ENCODE measurements around the gene USP8. TPM values are rescaled to one million over a fixed set of nuclear protein-coding genes. Genes with fewer than 3 reads are reported as not detected.
"Not testable (repeated sequence)": the region's sequence is repeated elsewhere in the genome, so short reads cannot be mapped to it uniquely, and the experiment has no call there.

The USP8 gene
- total and polyA plus RNA-seq, 5 donors = 23.9 to 49.0 (median 43.4) TPM

DNA sequence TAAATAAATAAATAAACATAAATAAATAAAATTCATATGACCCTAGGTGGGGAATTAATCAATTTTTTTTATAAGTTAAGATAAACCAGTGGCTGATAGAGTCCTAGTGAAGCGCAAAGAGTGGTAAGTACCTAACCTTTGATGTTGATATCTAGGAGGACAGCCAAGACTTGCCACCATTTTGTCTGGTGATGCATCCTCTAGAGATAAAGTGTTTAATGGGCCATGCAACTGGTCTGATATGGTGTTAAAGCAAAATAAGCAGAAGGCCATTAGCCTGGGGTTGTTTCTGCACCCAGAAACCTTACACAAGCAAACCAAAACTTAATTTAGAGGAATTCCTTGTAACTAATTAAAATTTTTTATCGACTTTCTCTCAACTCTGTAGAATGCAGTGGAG, 9.6 kb upstream of the USP8 start:
- DNase-seq (no peak), ATAC-seq (no peak)
- Histone ChIP-seq H3K27ac (ENCODE audit: low read length) (no peak overlapping the region), H3K4me3 (ENCODE audit: low read length) (no peak overlapping the region), H3K4me1 (ENCODE audit: control insufficient read depth, insufficient read depth, low read length) (no peaks in the 10 kb centered on the region), H3K27me3 (ENCODE audit: control insufficient read depth, insufficient read depth) (no peaks in the 10 kb centered on the region), H3K9me3 (ENCODE audit: control insufficient read depth, low read length) (no peaks in the 10 kb centered on the region)
- intact Hi-C loops (cut with DNase I) = no loop called here
- 92% methylated on average over 2 of the region's 2 CpGs for WGBS

DNA sequence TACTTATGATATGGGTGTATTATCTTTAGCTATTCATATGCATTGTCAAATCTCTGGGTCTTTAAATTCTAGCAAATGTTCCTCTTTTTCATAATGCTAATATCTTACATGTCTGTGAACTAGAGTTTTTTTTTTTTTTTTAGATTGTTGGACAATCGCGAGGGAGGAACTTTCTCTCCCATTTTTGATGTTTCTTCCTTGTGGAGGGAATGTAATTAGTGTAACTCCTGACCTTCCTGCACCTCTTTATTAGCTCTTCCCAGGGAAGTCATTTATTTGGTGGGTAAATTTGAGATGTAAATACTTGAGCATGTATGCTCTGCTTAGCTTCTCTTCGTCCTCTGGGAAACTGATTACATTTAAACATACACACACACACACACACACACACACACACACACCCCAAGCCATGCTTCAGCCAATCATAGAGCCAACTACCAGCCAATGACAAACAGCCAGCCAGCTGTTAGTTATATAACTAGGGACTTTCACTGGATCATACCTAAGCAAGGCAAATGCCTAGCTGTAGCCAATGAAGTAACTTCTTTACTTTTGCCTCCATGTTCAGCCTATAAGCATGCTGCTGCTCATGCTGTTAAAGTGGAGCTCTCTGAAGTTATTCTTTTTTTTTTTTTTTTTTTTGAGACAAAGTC, 8.3 kb upstream of the USP8 start:
- Histone ChIP-seq H3K27ac (ENCODE audit: low read length) (no peak overlapping the region), H3K4me3 (ENCODE audit: low read length) (no peak overlapping the region), H3K27me3 (ENCODE audit: control insufficient read depth, insufficient read depth) (no peaks in the 10 kb centered on the region), H3K4me1 (ENCODE audit: control insufficient read depth, insufficient read depth, low read length) (no peaks in the 10 kb centered on the region), H3K9me3 (ENCODE audit: control insufficient read depth, low read length) (no peaks in the 10 kb centered on the region)
- WGBS = 65% methylated on average over 3 of the region's 3 CpGs
- intact Hi-C loops (cut with DNase I) = no loop called here
- ATAC-seq (no peak), DNase-seq (no peak)

DNA sequence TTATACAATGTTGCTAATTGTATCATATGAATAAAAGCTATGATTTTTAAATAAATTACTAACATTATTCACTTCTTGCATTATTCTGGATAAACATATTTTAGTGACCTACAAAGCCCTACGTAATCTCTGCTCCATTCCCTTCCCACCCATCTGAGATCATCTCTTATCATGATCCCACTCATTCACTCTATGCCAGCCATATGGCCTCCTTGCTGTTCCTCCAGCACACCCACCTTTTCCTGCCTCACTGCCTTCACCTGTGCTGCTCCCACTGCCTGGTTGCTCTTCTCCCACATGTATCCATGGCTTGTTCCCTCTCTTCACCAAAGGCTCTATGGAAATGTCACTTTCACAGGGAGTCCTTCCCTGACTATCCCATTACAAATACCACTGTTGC, 7.3 kb upstream of the USP8 start:
- DNase-seq (no peak), ATAC-seq (no peak)
- Histone ChIP-seq H3K9me3 (ENCODE audit: control insufficient read depth, low read length) (no peaks in the 10 kb centered on the region), H3K27me3 (ENCODE audit: control insufficient read depth, insufficient read depth) (no peaks in the 10 kb centered on the region), H3K4me1 (ENCODE audit: control insufficient read depth, insufficient read depth, low read length) (no peaks in the 10 kb centered on the region), H3K27ac (ENCODE audit: low read length) (no peak overlapping the region), H3K4me3 (ENCODE audit: low read length) (no peak overlapping the region)
- WGBS = 92% methylated on average over 1 of the region's 1 CpG
- intact Hi-C loops (cut with DNase I) = no loop called here

DNA sequence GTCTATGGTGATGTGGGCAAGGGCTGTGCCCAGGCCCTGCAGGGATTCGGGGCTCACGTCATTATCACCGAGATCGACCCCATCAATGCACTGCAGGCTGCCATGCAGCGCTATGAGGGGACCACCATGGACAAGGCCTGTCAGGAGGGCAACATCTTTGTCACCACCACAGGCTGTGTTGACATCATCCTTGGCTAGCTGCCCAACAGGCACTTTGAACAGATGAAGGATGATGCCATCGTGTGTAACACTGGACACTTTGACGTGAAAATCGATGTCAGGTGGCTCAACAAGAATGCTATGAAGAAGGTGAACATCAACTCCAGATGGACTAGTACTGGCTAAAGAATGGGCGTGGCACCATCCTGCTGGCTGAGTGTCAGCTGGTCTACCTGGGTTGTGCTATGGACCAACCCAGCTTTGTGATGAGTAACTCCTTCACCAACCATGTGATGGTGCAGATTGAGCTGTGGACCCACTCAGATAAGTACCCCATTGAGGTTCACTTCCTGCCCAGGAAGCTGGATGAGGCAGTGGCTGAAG, 6.1 kb upstream of the USP8 start:
- WGBS = 86% methylated on average over 9 of the region's 9 CpGs
- no peak overlapping the region for H3K4me3 ChIP-seq (ENCODE audit: low read length)
- no peak for DNase-seq
- intact Hi-C loops (cut with DNase I) = no loop called here
- H3K4me1 ChIP-seq (ENCODE audit: control insufficient read depth, insufficient read depth, low read length) = no peaks in the 10 kb centered on the region
- no peak for ATAC-seq
- H3K27ac ChIP-seq (ENCODE audit: low read length) = no peak overlapping the region
- H3K27me3 ChIP-seq (ENCODE audit: control insufficient read depth, insufficient read depth) = no peaks in the 10 kb centered on the region
- H3K9me3 ChIP-seq (ENCODE audit: control insufficient read depth, low read length) = no peaks in the 10 kb centered on the region

DNA sequence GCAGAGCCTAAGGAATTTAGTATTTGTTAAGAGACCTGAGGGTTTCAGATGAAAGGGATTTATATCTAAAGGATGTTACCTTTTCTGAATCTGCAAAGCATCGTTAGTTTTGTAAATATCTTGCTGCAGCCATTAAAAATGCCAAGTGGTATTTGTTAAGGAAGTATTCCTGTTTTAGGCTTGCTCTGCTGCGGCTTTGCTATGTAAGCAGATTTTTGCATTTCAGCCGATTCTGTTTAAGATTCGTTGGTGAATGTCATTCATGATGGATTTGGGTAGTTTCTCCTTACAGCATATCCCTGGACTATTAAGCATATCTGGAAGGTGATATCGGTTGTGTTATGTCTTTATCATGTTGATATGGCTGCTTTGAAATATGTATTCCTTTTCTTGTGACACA, 1.0 kb downstream of the USP8 start:
- Histone ChIP-seq H3K27me3 (ENCODE audit: control insufficient read depth, insufficient read depth) (no peaks in the 10 kb centered on the region), H3K4me3 (ENCODE audit: low read length) (peak overlapping the region; percentile 90), H3K27ac (ENCODE audit: low read length) (no peak overlapping the region), H3K4me1 (ENCODE audit: control insufficient read depth, insufficient read depth, low read length) (no peaks in the 10 kb centered on the region), H3K9me3 (ENCODE audit: control insufficient read depth, low read length) (no peaks in the 10 kb centered on the region)
- intact Hi-C loops (cut with DNase I) = no loop called here
- no peak for DNase-seq
- ATAC-seq = no peak
- 17% methylated on average over 5 of the region's 5 CpGs for WGBS

DNA sequence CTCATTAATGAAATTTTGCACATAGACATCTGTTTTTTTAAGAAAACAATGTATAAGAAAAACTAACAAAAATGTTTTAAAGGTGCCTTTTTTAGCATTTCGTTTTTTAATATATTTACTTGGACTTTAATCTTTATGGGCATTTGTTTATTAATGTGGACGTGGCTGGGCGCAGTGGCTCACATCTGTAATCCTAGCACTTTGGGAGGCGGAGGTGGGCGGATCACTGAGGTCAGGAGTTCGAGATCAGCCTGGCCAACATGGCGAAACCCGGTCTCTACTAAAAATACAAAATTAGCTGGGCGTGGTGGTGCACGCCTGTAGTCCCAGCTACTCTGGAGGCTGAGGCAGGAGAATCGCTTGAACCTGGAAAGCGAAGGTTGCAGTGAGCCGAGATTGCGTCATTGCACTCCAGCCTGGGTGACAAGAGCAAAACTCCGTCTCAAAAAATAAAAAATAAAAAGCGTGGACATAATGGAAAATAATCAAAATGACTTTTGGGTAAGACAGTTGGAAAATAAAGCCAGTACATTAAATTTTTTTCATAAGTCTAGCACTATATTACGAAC, 1.6 kb downstream of the USP8 start:
- WGBS = 91% methylated on average over 17 of the region's 17 CpGs
- ATAC-seq; H3K27ac ChIP-seq (ENCODE audit: low read length); H3K4me1 ChIP-seq (ENCODE audit: control insufficient read depth, insufficient read depth, low read length); intact Hi-C loops (cut with DNase I); DNase-seq; H3K27me3 ChIP-seq (ENCODE audit: control insufficient read depth, insufficient read depth); H3K9me3 ChIP-seq (ENCODE audit: control insufficient read depth, low read length); H3K4me3 ChIP-seq (ENCODE audit: low read length): not testable (repeated sequence)

DNA sequence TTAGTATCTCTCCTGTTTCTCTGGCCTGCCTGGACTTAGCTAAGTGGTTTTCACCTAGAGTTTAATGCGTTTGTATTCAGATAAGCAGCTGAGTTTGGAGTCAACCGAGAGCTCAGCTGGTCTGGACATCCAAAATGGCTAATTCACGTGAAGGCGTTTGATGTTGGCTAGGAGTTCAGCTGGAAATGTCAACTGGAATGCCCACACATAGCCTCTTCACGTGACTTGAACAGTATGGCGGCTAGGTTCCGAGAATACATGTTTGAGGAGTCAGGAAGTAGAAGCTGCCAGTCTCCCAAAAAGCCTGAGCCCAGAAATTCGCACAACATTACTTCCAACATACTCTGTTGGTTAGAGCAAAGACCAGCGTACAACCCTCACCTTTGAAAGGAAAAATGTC, 2.2 kb downstream of the USP8 start:
- DNase-seq (no peak), ATAC-seq (no peak)
- 87% methylated on average over 9 of the region's 9 CpGs for WGBS
- Histone ChIP-seq H3K9me3 (ENCODE audit: control insufficient read depth, low read length) (no peaks in the 10 kb centered on the region), H3K27ac (ENCODE audit: low read length) (no peak overlapping the region), H3K4me1 (ENCODE audit: control insufficient read depth, insufficient read depth, low read length) (no peaks in the 10 kb centered on the region), H3K27me3 (ENCODE audit: control insufficient read depth, insufficient read depth) (no peaks in the 10 kb centered on the region), H3K4me3 (ENCODE audit: low read length) (no peak overlapping the region)
- intact Hi-C loops (cut with DNase I) = no loop called here

DNA sequence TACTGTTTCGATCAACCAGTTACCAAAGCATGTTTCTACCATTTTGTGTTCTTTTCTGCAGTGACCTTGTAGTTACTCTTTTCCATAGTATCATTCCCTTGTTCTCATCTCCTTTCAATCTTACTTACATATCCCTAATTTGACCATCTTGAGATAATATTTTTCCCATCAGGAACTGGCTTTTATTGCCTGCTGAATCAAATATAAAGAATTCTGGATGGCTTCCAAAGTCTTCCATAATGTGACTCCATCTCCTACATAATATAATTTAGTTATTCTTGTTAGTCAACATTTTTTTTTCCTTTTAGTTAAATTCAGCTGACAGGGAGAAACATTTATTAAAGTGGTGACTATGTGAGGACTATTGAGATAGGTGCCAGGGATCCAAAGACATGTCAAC, 7.0 kb downstream of the USP8 start:
- Histone ChIP-seq H3K4me1 (ENCODE audit: control insufficient read depth, insufficient read depth, low read length) (no peaks in the 10 kb centered on the region), H3K9me3 (ENCODE audit: control insufficient read depth, low read length) (no peaks in the 10 kb centered on the region), H3K4me3 (ENCODE audit: low read length) (no peak overlapping the region), H3K27me3 (ENCODE audit: control insufficient read depth, insufficient read depth) (no peaks in the 10 kb centered on the region), H3K27ac (ENCODE audit: low read length) (no peak overlapping the region)
- 91% methylated on average over 1 of the region's 1 CpG for WGBS
- no peak for DNase-seq
- ATAC-seq = no peak
- intact Hi-C loops (cut with DNase I) = no loop called here

DNA sequence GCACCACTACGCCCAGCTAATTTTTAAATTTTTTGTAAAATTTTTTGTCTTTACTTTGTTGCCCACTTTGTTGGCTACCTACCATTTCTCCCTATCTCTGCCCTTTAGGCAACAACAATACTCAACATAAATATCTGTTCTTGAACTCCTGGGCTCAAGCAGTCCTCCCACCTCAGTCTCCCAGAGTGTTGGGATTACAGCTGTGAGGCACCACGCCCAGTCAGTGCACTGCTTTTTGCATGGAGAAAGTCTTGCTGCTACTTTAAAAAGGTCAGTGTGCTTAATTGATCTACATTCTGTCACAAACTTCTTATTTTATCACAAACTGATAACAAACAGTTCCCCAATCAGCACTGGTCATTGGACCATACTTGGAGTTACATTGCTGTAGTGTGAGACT, 8.0 kb downstream of the USP8 start:
- no peak for DNase-seq
- no peak overlapping the region for H3K4me3 ChIP-seq (ENCODE audit: low read length)
- no peak for ATAC-seq
- H3K27ac ChIP-seq (ENCODE audit: low read length) = no peak overlapping the region
- 93% methylated on average over 2 of the region's 2 CpGs for WGBS
- H3K9me3 ChIP-seq (ENCODE audit: control insufficient read depth, low read length) = no peaks in the 10 kb centered on the region
- H3K4me1 ChIP-seq (ENCODE audit: control insufficient read depth, insufficient read depth, low read length) = no peaks in the 10 kb centered on the region
- no peaks in the 10 kb centered on the region for H3K27me3 ChIP-seq (ENCODE audit: control insufficient read depth, insufficient read depth)
- intact Hi-C loops (cut with DNase I) = no loop called here

DNA sequence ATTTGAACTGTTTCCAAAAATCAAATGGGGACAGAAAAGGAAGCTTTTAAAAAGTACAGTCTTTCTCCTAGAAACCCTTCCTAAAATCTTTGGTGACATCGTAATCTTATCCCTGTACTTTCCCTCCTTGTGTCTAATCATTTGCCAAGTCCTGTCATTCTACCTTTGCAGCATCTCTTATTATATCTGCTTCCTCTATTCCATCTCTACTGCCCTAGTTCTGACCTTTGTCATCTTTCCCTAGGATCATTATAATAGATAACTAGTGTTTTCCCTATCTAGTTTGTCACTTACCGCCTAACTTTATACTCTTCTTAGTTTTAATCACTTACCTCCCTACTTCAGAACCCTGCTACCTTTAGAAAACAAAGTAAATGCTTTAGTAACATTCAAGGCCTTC, 11.6 kb downstream of the USP8 start:
- intact Hi-C loops (cut with DNase I) = no loop called here
- 62% methylated on average over 2 of the region's 2 CpGs for WGBS

DNA sequence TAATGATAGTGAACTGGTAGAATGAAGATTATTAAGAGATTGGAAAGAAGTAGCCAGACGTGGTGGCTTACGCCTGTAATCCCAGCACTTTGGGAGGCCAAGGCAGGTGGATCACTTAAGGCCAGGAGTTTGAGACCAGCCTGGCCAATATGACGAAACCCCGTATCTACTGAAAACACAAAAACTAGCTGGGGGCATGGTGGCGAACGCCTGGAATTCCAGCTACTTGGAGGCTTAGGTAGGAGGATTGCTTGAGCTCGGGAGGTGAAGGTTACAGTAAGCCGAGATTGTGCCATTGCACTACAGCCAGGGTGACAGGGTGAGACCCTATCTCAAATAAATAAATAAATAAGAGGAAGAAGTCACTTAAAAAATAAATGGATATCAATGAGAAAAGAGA, 14.0 kb downstream of the USP8 start:
- H3K4me3 ChIP-seq (ENCODE audit: low read length) = no peak overlapping the region
- 94% methylated on average over 8 of the region's 8 CpGs for WGBS

More for the DNA sequence above, 11.6 kb downstream of the USP8 start:
- ATAC-seq (no peak), DNase-seq (no peak)
- H3K9me3 ChIP-seq (ENCODE audit: control insufficient read depth, low read length) = no peaks in the 10 kb centered on the region
- H3K27me3 ChIP-seq (ENCODE audit: control insufficient read depth, insufficient read depth) = no peaks in the 10 kb centered on the region
- no peak overlapping the region for H3K27ac ChIP-seq (ENCODE audit: low read length)
- H3K4me3 ChIP-seq (ENCODE audit: low read length) = no peak overlapping the region
- no peaks in the 10 kb centered on the region for H3K4me1 ChIP-seq (ENCODE audit: control insufficient read depth, insufficient read depth, low read length)

More for the DNA sequence above, 14.0 kb downstream of the USP8 start:
- Histone ChIP-seq H3K27me3 (ENCODE audit: control insufficient read depth, insufficient read depth) (no peaks in the 10 kb centered on the region), H3K27ac (ENCODE audit: low read length) (no peak overlapping the region), H3K4me1 (ENCODE audit: control insufficient read depth, insufficient read depth, low read length) (no peaks in the 10 kb centered on the region), H3K9me3 (ENCODE audit: control insufficient read depth, low read length) (no peaks in the 10 kb centered on the region)
- DNase-seq = no peak
- intact Hi-C loops (cut with DNase I) = no loop called here
- no peak for ATAC-seq
